Measurements from ENCODE around the gene SCUBE1. TPM values are rescaled to one million over a fixed set of nuclear protein-coding genes. Genes with fewer than 3 reads are reported as not detected.

The SCUBE1 gene
- total RNA-seq, 1 experiment from 2014 or later: 0.54 TPM

GRCh38 chr22:43262990-43263644 lies 80.1 kb downstream of the SCUBE1 start:
- Mint-ChIP-seq H3K36me3 (ENCODE audit: insufficient read depth, unreplicated experiment) (peaks cover 13% of the 10 kb centered on the region), H3K9me3 (ENCODE audit: low read depth, unreplicated experiment) (no peaks in the 10 kb centered on the region), H3K4me1 (ENCODE audit: low read depth, unreplicated experiment) (peaks cover 32% of the 10 kb centered on the region), H3K27ac (ENCODE audit: unreplicated experiment) (peak overlapping the region; percentile 92), H3K27me3 (ENCODE audit: unreplicated experiment) (no peaks in the 10 kb centered on the region), H3K4me3 (ENCODE audit: low read depth, unreplicated experiment) (peak overlapping the region; percentile 68)
- peak; percentile 64 for DNase-seq
- TSS peak; percentile 91 for BruUV-seq (replicated peaks)
- intact Hi-C loops (cut with micrococcal nuclease; ENCODE audit: unreplicated experiment): no loop called here
- TF ChIP-seq CTCF (IDR thresholded peaks at IDR 0.05; ENCODE audit: unreplicated experiment): no peak
- CTCF ChIA-PET: interaction anchor here (0.5 to 1.4 kb wide), 5 partner anchors 11 to 83 kb away, joined by 4 to 8 read pairs (median 5); no protein-coding TSS in a partner anchor

DNA sequence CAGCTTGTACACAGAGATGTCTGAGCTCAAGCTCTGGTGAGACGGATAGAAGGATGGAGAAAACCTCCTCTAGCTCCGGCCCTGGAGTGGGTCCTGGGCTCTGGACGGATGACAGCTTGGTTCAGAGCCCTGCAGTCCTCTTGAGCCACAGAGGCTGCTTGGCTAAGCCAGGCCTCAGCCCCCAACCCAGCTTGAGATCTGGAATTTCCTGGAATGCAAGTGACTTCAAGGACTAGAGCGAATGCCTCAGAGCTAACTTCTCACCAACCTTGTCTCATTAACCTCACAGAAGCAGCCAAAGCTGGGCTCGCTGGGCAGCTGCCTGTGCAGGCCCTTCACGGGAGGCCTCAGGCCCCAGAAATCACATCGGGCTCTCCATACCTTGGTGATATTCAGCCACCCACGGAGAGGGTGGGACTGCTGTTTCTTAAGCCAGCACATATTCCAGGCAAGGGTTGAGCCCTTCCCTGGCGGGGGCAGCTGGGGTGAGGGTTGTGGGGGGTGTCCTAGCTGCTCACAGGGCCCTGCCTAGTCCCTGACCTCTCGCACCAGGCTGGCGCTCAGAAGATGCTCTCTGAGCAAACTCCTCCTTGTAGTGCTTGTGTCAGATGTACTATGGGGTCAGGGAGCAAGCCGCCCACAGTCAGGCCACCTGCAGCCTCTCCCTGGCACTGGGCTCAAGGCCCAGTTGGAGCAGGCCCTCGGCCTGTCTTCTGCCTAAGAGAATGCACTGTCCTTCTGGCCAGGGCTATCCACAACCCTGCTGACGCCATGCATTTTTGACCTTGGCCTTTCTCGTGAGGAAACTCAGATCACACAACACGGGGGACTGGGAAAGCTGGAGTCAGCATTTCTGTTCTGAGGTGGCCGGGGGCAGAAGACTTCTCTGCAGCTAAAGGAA lies 82.6 kb downstream of the SCUBE1 start:
- intact Hi-C loops (cut with micrococcal nuclease; ENCODE audit: unreplicated experiment): no loop called here
- CTCF ChIA-PET: interaction anchor here (0.7 to 0.9 kb wide), 2 partner anchors 49 to 86 kb away, joined by 4 read pairs; no protein-coding TSS in a partner anchor
- peaks cover 7% of the 10 kb centered on the region for H3K27me3 Mint-ChIP-seq (ENCODE audit: unreplicated experiment)
- no peak for TF ChIP-seq CTCF (IDR thresholded peaks at IDR 0.05; ENCODE audit: unreplicated experiment)
- BruUV-seq (replicated peaks): no TSS peak
- peaks cover 32% of the 10 kb centered on the region for H3K4me1 Mint-ChIP-seq (ENCODE audit: low read depth, unreplicated experiment)
- H3K36me3 Mint-ChIP-seq (ENCODE audit: insufficient read depth, unreplicated experiment): peaks cover 13% of the 10 kb centered on the region
- H3K27ac Mint-ChIP-seq (ENCODE audit: unreplicated experiment): no peak overlapping the region
- no peak overlapping the region for H3K4me3 Mint-ChIP-seq (ENCODE audit: low read depth, unreplicated experiment)
- DNase-seq: no peak
- no peaks in the 10 kb centered on the region for H3K9me3 Mint-ChIP-seq (ENCODE audit: low read depth, unreplicated experiment)

DNA sequence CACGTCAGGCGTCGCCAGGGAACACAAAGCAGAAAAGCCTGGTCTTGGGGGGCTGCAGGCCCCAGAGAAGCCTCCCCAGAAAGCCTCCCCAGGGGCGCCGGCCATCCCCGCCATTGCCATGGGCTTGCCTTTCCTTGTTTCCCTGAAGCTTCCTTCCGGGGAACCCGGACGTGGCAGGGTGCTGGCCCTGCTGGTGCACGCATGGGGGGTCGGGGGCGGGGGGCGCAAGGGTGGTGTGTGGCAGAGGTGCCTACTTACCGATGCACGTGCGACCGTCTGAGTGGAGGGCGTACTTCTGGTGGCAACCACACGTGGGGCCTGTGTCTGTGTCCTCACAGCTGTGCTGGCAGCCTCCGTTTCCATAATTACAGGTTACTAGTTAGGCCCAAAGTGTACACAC lies 85.2 kb downstream of the SCUBE1 start:
- intact Hi-C loops (cut with micrococcal nuclease; ENCODE audit: unreplicated experiment): no loop called here
- Mint-ChIP-seq H3K27ac (ENCODE audit: unreplicated experiment) (no peak overlapping the region), H3K4me3 (ENCODE audit: low read depth, unreplicated experiment) (no peak overlapping the region), H3K27me3 (ENCODE audit: unreplicated experiment) (peaks cover 9% of the 10 kb centered on the region), H3K4me1 (ENCODE audit: low read depth, unreplicated experiment) (peaks cover 18% of the 10 kb centered on the region), H3K36me3 (ENCODE audit: insufficient read depth, unreplicated experiment) (peaks cover 7% of the 10 kb centered on the region), H3K9me3 (ENCODE audit: low read depth, unreplicated experiment) (no peaks in the 10 kb centered on the region)
- CTCF ChIA-PET: interaction anchor here (0.5 kb wide), 1 partner anchor 338 kb away, joined by 7 read pairs; no protein-coding TSS in a partner anchor
- no TSS peak for BruUV-seq (replicated peaks)
- no peak for TF ChIP-seq CTCF (IDR thresholded peaks at IDR 0.05; ENCODE audit: unreplicated experiment)
- no peak for DNase-seq

DNA sequence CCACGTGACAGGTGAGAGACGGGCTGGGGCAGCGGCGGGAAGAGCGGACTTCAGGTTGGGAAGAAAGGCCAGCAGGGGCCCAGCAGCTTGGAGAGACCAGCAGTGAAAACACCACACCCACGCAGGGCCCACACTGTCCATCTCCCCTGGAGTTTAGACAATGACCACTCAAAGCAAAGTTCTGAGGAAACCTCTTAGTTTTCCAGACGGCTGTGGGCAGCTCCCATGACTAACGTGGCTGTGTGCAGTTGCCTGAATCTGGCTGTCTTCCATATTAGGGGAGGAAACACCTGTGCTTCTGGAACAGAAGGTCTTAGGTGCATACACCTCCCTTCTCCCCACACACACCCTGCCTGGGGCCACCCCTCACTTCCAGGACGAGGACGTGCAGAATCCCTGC lies 85.6 kb downstream of the SCUBE1 start:
- no peaks in the 10 kb centered on the region for H3K9me3 Mint-ChIP-seq (ENCODE audit: low read depth, unreplicated experiment)
- H3K4me1 Mint-ChIP-seq (ENCODE audit: low read depth, unreplicated experiment): peaks cover 14% of the 10 kb centered on the region
- CTCF ChIA-PET: no interaction called here
- no TSS peak for BruUV-seq (replicated peaks)
- no peak overlapping the region for H3K4me3 Mint-ChIP-seq (ENCODE audit: low read depth, unreplicated experiment)
- no peak for DNase-seq
- peaks cover 6% of the 10 kb centered on the region for H3K36me3 Mint-ChIP-seq (ENCODE audit: insufficient read depth, unreplicated experiment)
- H3K27me3 Mint-ChIP-seq (ENCODE audit: unreplicated experiment): peaks cover 9% of the 10 kb centered on the region
- H3K27ac Mint-ChIP-seq (ENCODE audit: unreplicated experiment): no peak overlapping the region
- intact Hi-C loops (cut with micrococcal nuclease; ENCODE audit: unreplicated experiment): no loop called here
- no peak for TF ChIP-seq CTCF (IDR thresholded peaks at IDR 0.05; ENCODE audit: unreplicated experiment)
